Activated CD4-positive, alpha-beta T cell treated with anti-CD3 and anti-CD28 coated beads, Interleukin-2, Interleukin-6, amounts not matched to agents 100 ng/mL and 50 ng/mL, durations not matched to agents 16 hours and 8 hours (primary cell): ENCODE results near the gene TIPRL.
"Not testable (repeated sequence)": the region's sequence is repeated elsewhere in the genome, so short reads cannot be mapped to it uniquely, and the experiment has no call there.

ENCODE experiments used
- DNase-seq: peaks from one replicate; pipeline ENCODE4 v3.0.0-alpha.2; 2020

TIPRL gene

GRCh38 chr1:168178638-168179437 is at the start of gene TIPRL:
TSS of gene TIPRL (plus strand) at chr1:168178962. CDS start at chr1:168179078, 116 bp downstream.
- peak; percentile 97 for DNase-seq

- no peak for DNase-seq
Measured at GRCh38 chr1:168129933-168130332, 48.8 kb upstream of the TIPRL start.

DNA sequence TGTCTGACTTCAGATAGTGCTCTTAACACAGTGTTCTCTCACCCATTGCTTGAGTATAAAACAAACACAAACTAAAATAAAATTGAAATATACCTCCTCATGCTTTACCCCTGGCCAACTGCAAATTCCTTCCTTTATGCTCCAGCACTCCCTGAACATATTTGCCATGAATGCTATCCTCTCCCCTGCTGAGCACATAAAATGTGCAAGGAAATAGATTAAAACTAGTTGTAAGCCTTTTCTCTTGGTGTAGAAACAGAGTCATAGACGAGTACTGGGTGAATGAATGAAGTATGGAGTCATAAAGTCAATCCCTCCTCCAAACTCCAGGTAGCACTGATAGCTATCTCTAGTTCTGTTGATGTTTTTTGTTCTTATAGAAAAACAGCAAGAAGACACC is 44.6 kb upstream of the TIPRL start:
- no peak for DNase-seq

- no peak for DNase-seq
Measured at GRCh38 chr1:168134642-168135041, 44.1 kb upstream of the TIPRL start.

GRCh38 chr1:168135116-168135920 is 43.4 kb upstream of the TIPRL start:
- no peak for DNase-seq

DNA sequence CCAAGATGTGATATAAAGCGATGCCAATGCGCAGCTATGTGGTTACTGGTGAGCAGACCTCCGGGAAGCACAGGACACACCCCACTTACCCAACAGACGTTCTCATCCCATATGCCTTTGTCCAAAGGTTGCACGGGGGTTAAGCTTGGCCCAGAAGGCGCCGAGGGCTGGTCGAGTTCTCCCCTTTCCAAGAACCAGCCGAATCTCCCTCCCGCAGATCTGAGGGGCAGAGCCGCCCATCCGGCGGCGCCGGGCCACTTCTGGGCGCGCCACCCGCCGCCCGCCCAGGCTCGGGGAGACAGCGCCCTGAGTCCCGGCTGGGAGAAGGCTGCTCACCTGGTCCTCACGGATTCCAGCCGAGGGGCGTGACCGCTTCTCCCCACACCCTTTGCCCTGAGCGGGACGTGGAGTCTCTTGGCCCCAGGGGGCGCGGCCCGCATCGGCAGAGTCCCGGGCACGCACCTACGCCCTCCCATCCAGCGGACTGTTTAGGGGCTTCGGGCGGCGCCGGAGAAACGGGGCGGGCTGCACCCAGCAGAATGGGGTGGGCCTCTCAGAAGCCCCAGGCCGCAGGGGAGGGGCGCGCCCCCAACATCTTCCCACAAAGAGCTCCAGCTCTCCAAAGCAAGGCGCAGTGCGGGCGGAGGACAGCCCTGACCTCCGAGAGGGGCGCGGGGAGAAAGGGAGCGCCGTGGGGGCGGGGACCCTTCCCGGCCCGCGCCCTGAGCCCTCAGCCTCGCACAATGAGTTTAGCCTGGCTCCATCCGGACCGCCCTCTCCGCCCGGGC is 42.6 kb upstream of the TIPRL start:
- DNase-seq: no peak

GRCh38 chr1:168136709-168137514 is 41.9 kb upstream of the TIPRL start, which contains the start of gene GPR161:
TSS of gene GPR161 (minus strand) at chr1:168136930. CDS start at chr1:168104850, 32,080 bp downstream.
- peak; percentile 14 for DNase-seq

- no peak for DNase-seq
Measured at GRCh38 chr1:168137515-168137821, 41.3 kb upstream of the TIPRL start.

DNA sequence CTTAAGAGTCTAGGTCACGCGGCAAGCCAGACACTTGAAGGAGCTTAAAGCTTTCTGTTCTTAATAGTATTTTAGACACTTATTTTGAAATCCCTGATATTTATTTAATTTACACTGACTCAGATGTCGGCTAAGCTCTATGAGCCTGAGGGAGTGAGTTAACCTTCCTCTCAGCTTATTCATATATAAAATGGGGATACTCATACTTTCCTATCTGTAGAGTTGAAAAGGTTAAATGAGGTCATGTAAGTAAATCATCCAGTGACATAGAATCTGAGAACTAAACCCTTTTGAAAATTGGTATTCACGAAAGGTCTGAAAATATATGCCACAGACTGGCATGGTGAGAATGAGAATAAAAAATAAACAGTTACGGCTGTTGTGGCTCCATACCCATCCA is 40.6 kb upstream of the TIPRL start:
- DNase-seq: no peak

DNA sequence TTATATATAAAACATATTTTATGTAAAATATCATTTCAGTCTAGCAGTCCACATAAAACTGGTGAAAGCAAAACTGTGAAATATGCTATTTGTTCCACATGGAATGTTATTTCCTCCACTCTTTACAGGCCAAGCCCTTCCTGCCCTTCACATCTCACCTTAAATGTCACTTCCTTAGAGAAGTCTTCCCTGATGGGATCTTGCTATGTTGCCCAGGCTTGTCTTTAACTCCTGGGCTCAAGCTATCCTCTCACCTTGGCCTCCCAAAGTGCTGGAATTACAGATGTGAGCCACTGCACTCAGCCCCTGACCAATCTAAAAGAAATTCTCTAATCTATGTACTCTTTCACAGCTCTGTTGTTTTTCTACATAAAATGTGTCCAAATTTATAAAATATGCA is 39.7 kb upstream of the TIPRL start:
- no peak for DNase-seq

GRCh38 chr1:168141871-168142385 is 36.8 kb upstream of the TIPRL start:
- no peak for DNase-seq

DNA sequence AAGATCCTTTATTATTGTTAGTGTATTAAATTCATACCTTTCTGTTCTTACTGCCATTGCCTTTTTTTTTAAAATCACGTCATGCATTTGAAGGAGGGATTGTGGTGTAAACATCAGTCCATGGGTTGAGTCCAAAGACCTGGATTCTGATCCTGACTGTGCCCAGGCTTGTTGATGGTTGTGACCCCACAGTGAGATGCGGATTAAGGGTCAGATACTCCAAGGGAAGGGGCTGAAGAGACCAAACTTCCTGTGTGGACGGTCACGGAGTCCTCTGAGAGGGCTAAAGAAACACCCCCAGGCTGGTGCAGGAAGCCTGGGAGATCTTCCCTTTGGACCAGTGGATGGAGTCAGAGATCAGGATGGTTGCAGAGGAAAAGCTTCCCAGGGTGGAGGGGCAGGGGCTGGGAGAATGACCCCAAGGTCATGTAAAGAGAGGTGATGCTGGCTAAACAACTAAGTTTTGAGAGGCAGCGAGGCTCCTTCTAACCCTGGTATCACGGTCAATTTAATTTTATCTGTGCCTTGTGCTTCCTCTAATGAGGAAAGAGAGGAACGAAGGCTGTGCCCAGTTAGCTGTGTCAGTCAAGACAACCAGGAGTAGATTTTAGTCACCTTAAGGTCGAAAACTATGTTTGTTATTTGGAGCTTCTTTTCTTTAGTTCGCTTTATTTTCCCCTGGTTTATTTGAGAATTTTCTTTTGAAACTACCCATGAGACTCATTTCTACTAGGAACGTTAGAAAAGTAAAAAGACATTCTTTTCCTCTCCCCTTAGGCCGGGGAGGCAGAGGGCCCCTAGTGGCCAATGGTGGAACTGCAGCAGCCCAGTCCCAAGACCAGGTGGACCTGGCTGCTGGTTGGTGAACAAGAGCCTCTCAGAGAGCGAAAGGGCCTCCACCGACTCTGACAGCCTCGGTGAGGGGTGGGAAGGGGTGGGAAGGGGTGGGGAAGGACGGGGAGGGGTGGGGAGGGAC is 33.3 kb upstream of the TIPRL start:
- DNase-seq: peak; percentile 88

- no peak for DNase-seq
Measured at GRCh38 chr1:168146160-168146539, 32.6 kb upstream of the TIPRL start.

GRCh38 chr1:168146626-168147025 is 32.1 kb upstream of the TIPRL start:
- DNase-seq: no peak

GRCh38 chr1:168148916-168149315 is 29.8 kb upstream of the TIPRL start:
- DNase-seq: no peak

- no peak for DNase-seq
Measured at GRCh38 chr1:168150283-168150682, 28.5 kb upstream of the TIPRL start.

- DNase-seq: no peak
Measured at GRCh38 chr1:168151935-168152334, 26.8 kb upstream of the TIPRL start.

- not testable (repeated sequence) for DNase-seq
Measured at GRCh38 chr1:168154707-168155106, 24.1 kb upstream of the TIPRL start.

DNA sequence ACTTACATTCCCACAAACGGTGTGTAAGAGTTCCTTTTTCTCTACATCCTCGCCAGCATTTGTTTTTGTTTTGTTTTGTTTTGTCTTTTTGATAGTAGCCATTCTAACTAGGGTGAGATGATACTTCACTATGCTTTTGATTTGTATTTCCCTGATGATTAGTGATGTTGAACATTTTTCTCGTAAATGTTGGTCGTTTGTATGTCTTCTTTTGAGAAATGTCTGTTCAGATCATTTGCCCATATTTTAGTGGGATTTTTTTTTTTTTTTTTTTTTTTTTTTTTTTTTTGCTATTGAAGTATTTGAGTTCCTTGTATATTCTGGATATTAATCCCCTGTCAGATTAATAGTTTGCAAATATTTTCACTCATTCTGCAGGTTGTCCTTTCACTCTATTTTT is 22.9 kb upstream of the TIPRL start:
- DNase-seq: no peak

GRCh38 chr1:168157638-168158037 is 21.1 kb upstream of the TIPRL start:
- no peak for DNase-seq

- DNase-seq: no peak
Measured at GRCh38 chr1:168159251-168159650, 19.5 kb upstream of the TIPRL start.
